Activated CD8-positive, alpha-beta T cell treated with anti-CD3 and anti-CD28 coated beads for 36 hours (primary cell): ENCODE data around the gene BST1. TPM values are rescaled to one million over a fixed set of nuclear protein-coding genes. Genes with fewer than 3 reads are reported as not detected.

ENCODE experiments used
- ATAC-seq: fragments of 200-7000 bp; cut with Tn5 transposase; one replicate; pipeline ENCODE4 v1.10.0; 2021; ENCODE audit warnings: mild to moderate bottlenecking, moderate library complexity
- CTCF ChIA-PET: fragments of 350-600 bp; sonication (Branson Sonifier 250); formaldehyde crosslinking; loops from one replicate; lab custom pipeline; 2021; ENCODE audit warnings: antibody characterized with exemption; lab: Charles Lee
- POLR2A ChIA-PET: fragments of 350-600 bp; sonication (Branson Sonifier 250); formaldehyde crosslinking; loops from one replicate; lab custom pipeline; 2021; ENCODE audit warnings: antibody characterized with exemption; lab: Charles Lee
- DNase-seq: peaks from one replicate; pipeline ENCODE4 v3.0.0-alpha.2; 2020
- H3K27ac Mint-ChIP-seq: one replicate; pipeline ENCODE4 v1.8.0; 2021; ENCODE audit warnings: mild to moderate bottlenecking, mixed read lengths
- H3K27me3 Mint-ChIP-seq: one replicate; pipeline ENCODE4 v1.8.0; 2021; ENCODE audit warnings: mixed read lengths
- H3K36me3 Mint-ChIP-seq: one replicate; pipeline ENCODE4 v1.8.0; 2021; ENCODE audit warnings: low read depth, mixed read lengths
- H3K4me1 Mint-ChIP-seq: one replicate; pipeline ENCODE4 v1.8.0; 2021; ENCODE audit warnings: low read depth, mixed read lengths
- H3K4me3 Mint-ChIP-seq: one replicate; pipeline ENCODE4 v1.8.0; 2021; ENCODE audit warnings: mild to moderate bottlenecking, moderate library complexity, mixed read lengths
- H3K9me3 Mint-ChIP-seq: one replicate; pipeline ENCODE4 v1.8.0; 2021; ENCODE audit warnings: mixed read lengths
- intact Hi-C: fragments of 100-400 bp; cut with micrococcal nuclease; formaldehyde crosslinking; loops from one replicate; pipeline ENCODE4 v1.10.0; 2022
- total RNA-seq, 2 experiments: library from RNA; stranded (reverse); gene quantifications; one replicate each; pipeline ENCODE4 v1.2.3, GENCODE V29; 2021
- TF ChIP-seq, protein P1 (sequence below): fragments of 200-600 bp; IDR thresholded peaks from one replicate; pipeline ENCODE4 v1.8.0; 2022; ENCODE audit warnings: antibody characterized with exemption, mild to moderate bottlenecking

Gene BST1
- total RNA-seq, 2 experiments from 2014 or later: 0.20 to 0.65 TPM

DNA sequence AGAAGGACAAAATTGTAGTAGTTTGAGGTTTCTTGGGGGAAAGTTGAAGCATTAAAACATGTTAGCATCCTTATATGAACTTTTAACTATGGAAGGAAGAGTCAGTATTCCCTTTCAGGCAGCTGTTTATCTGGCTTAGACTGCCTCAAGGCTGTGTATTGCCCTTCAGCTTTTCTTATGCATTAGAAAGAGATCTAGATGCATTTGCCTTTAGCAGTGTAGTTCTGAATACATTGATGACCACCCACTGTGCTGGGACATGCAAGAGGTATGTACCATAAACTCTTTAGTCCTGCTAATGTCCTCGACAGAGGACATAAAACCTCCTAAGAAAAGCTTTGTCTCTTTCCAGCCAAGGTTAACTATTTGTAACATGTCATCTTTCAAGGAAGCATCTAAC lies 18.4 kb upstream of the BST1 start:
- intact Hi-C loops: no loop called here
- Mint-ChIP-seq H3K27ac (no peak overlapping the region), H3K4me1 (peaks cover 37% of the 10 kb centered on the region), H3K36me3 (peaks cover 33% of the 10 kb centered on the region), H3K9me3 (no peaks in the 10 kb centered on the region), H3K27me3 (no peaks in the 10 kb centered on the region), H3K4me3 (no peak overlapping the region)
- DNase-seq (no peak), ATAC-seq (no peak)
- ChIA-PET CTCF (interaction anchor here (1.0 to 1.5 kb wide), 3 partner anchors 9 to 35 kb away, joined by 3 read pairs; no protein-coding TSS in a partner anchor), POLR2A (interaction anchor here (1.0 kb wide), 1 partner anchor 13 kb away, joined by 3 read pairs; no protein-coding TSS in a partner anchor)
- TF ChIP-seq, protein P1, sequence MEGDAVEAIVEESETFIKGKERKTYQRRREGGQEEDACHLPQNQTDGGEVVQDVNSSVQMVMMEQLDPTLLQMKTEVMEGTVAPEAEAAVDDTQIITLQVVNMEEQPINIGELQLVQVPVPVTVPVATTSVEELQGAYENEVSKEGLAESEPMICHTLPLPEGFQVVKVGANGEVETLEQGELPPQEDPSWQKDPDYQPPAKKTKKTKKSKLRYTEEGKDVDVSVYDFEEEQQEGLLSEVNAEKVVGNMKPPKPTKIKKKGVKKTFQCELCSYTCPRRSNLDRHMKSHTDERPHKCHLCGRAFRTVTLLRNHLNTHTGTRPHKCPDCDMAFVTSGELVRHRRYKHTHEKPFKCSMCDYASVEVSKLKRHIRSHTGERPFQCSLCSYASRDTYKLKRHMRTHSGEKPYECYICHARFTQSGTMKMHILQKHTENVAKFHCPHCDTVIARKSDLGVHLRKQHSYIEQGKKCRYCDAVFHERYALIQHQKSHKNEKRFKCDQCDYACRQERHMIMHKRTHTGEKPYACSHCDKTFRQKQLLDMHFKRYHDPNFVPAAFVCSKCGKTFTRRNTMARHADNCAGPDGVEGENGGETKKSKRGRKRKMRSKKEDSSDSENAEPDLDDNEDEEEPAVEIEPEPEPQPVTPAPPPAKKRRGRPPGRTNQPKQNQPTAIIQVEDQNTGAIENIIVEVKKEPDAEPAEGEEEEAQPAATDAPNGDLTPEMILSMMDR: no peak

DNA sequence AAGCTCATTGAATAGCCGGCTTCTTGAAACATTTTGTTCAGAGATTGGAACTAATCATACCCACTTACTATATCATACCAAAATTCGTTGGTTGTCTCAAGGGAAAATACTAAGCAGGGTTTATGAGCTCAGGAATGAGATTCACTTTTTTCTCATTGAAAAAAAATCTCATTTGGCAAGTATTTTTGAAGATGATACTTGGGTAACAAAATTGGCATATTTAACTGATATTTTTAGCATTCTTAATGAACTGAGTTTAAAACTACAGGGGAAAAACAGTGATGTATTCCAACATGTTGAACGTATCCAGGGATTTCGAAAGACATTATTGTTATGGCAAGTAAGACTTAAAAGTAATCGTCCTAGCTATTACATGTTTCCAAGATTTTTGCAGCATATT lies 14.8 kb upstream of the BST1 start:
- Mint-ChIP-seq H3K27me3 (no peaks in the 10 kb centered on the region), H3K4me3 (no peak overlapping the region), H3K4me1 (peaks cover 23% of the 10 kb centered on the region), H3K36me3 (peaks cover 26% of the 10 kb centered on the region), H3K27ac (no peak overlapping the region), H3K9me3 (no peaks in the 10 kb centered on the region)
- ChIA-PET CTCF (interaction anchor here (0.9 to 1.4 kb wide), 3 partner anchors 12 to 268 kb away, joined by 4 to 5 read pairs (median 4); no protein-coding TSS in a partner anchor), POLR2A (no interaction called here)
- TF ChIP-seq, protein P1: no peak
- no peak for ATAC-seq
- no peak for DNase-seq
- intact Hi-C loops: no loop called here

DNA sequence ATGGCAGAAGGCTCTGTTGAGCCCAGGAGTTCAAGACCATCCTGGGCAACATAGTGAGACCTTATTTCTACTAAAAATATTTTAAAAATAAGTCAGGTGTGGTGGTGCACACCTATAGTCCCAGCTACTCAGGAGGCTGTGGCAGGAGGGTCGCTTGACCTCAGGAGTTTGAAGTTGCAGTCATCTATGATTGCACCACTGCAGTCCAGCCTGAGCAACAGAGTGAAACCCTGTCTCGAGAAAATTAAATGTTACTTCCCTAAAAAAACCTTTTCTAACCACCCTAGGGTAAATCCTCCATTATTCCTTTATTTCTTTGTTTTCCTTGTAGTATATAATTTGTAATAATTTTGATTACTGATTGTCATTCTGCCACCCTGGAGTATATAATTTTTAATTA lies 13.3 kb upstream of the BST1 start:
- H3K36me3 Mint-ChIP-seq: peaks cover 26% of the 10 kb centered on the region
- H3K27me3 Mint-ChIP-seq: no peaks in the 10 kb centered on the region
- no peak overlapping the region for H3K27ac Mint-ChIP-seq
- H3K4me1 Mint-ChIP-seq: peaks cover 12% of the 10 kb centered on the region
- POLR2A ChIA-PET: no interaction called here
- TF ChIP-seq, protein P1: no peak
- DNase-seq (no peak), ATAC-seq (no peak)
- intact Hi-C loops: no loop called here
- no peak overlapping the region for H3K4me3 Mint-ChIP-seq
- CTCF ChIA-PET: no interaction called here
- no peaks in the 10 kb centered on the region for H3K9me3 Mint-ChIP-seq

DNA sequence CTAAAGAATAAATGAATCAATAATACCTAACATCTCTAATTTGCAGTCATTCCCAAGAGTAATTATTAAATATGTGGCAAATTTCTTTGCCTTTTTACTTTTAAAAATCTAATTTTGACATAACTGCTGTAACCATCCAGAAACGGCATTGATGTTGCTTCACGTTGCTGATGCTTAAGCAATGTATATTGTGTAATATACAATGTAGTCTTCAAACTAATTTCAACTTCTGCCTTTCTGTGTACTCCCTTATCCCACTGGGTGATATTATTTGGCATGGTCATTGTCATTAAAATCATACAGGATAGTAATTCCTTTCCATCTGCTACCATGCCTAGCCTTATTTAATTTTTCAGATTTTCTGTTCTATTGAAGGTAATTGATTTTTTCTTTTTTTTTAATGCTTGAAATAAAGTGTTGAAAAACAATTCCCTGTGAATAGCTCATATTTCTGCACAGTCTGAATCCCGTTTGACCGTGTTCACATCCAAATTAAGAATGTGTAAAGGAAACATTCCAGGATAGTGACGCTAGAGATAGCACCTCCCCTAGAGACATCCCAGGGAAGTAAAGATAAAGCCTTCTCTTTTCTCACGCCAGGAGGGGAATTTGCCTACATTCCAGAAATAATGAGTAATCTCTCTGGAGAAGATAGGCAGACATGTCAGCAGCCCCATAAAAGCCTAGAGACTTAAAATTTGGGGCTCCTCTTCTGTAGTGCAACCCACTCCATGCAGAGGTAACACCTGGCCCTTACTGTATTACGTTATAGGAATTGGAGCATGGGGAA lies 12.7 kb upstream of the BST1 start:
- ChIA-PET CTCF (no interaction called here), POLR2A (no interaction called here)
- Mint-ChIP-seq H3K4me3 (no peak overlapping the region), H3K9me3 (no peaks in the 10 kb centered on the region), H3K27me3 (no peaks in the 10 kb centered on the region), H3K27ac (no peak overlapping the region), H3K36me3 (peaks cover 20% of the 10 kb centered on the region), H3K4me1 (peaks cover 8% of the 10 kb centered on the region)
- no peak for ATAC-seq
- TF ChIP-seq, protein P1: no peak
- intact Hi-C loops: no loop called here
- DNase-seq: no peak
